Right lobe of liver (tissue), 6 donors: ENCODE results near the gene CHST8. TPM values are rescaled to one million over a fixed set of nuclear protein-coding genes. Genes with fewer than 3 reads are reported as not detected.

Source experiments
- ATAC-seq, 4 donors: fragments of 200-7000 bp; cut with Tn5 transposase; one replicate each; pipeline ENCODE4 v1.9.1; 2020; ENCODE audit warnings: mild to moderate bottlenecking in 4 of 4, moderate library complexity in 4 of 4
- DNase-seq, 3 donors: peaks; one replicate each; pipeline ENCODE4 v3.0.0-alpha.2; 2020
- H3K27ac ChIP-seq, 3 donors: fragments of 200-600 bp; one replicate each; pipeline ENCODE4 v1.8.0; 2022
- H3K27me3 ChIP-seq, 2 donors: fragments of 200-600 bp; one replicate each; pipeline ENCODE4 v1.8.0; 2022
- H3K36me3 ChIP-seq, 4 donors: fragments of 200-600 bp; sonication (generic) in 1 of 4; one replicate each; pipeline versions ENCODE4 v1.5.1 to v1.8.0; 2017 to 2022; ENCODE audit warnings: control low read depth in 1 of 4
- H3K4me1 ChIP-seq, 4 donors: fragments of 200-600 bp; sonication (generic) in 1 of 4; one replicate each; pipeline versions ENCODE4 v1.5.1 to v1.8.0; 2017 to 2022; ENCODE audit warnings: control low read depth in 1 of 4
- H3K4me3 ChIP-seq, 3 donors: fragments of 200-600 bp; one replicate each; pipeline ENCODE4 v1.8.0; 2022
- H3K9me3 ChIP-seq, 4 donors: fragments of 200-600 bp; sonication (generic) in 1 of 4; one replicate each; pipeline versions ENCODE4 v1.5.1 to v1.8.0; 2017 to 2022; ENCODE audit warnings: control low read depth in 1 of 4
- CTCF ChIP-seq, 4 donors: fragments of 200-600 bp in 3 of 4; fragments of 450-650 bp in 1 of 4; IDR thresholded peaks; one replicate each; pipeline versions ENCODE4 v1.5.1 to v1.8.0; 2016 to 2022; ENCODE audit warnings: antibody characterized with exemption in 4 of 4, mild to moderate bottlenecking in 2 of 4
- POLR2A ChIP-seq: fragments of 450-650 bp; IDR thresholded peaks from one replicate; pipeline ENCODE4 v1.6.1; 2017; ENCODE audit warnings: antibody characterized with exemption, mild to moderate bottlenecking
- WGBS: methylation state at CpG from one replicate; pipeline ENCODE4 v1.1.6; 2018; ENCODE audit warnings: low coverage, low lambda C conversion rate; ENCODE audit not compliant: insufficient coverage; ENCODE audit errors: missing lambda C conversion rate; 5-methylcytosine and 5-hydroxymethylcytosine counted together
- intact Hi-C, 2 donors: fragments of 100-400 bp; cut with DNase I; formaldehyde crosslinking; loops; one replicate each; pipeline versions ENCODE4 v1.11.2 to v1.14.1; 2022
- total RNA-seq, 6 experiments: library from RNA; depleted of rRNA in 2 of 6; stranded (reverse); fragments of >200 nt in 2 of 6; fragmentation: NEBNext Ultra II Directional in 3 of 6; extraction: Animal tissue kit (Norgen Biotek cat#: 25700) in 3 of 6; gene quantifications; one replicate each; pipeline versions ENCODE4 v1.1.0 to v1.2.4, GENCODE V29; 2016 to 2023
- donor health status: DM: no; HTN: yes; CAD: no.
- donor health status: DM: no; HTN: no; CAD: no.
- donor health status: DM: no; HTN: no; CAD: no.
- donor health status: DM: no; HTN: yes; CAD: no.
- donor health status: DM: no; HTN: yes; CAD: no.

Gene CHST8
- total RNA-seq, 6 experiments from 2014 or later: 0.12 to 0.19 TPM; not detected in 4

GRCh38 chr19:33676999-33677665 is 55.4 kb downstream of the CHST8 start:
- intact Hi-C loops: no loop called here
- Histone ChIP-seq H3K27ac (no peak overlapping the region), H3K4me3 (no peak overlapping the region), H3K36me3 (no peaks in the 10 kb centered on the region), H3K27me3 (no peaks in the 10 kb centered on the region), H3K9me3 (no peaks in the 10 kb centered on the region), H3K4me1 (no peaks in the 10 kb centered on the region)
- no peak for TF ChIP-seq POLR2A
- no peak for TF ChIP-seq CTCF (IDR thresholded peaks at IDR 0.05)
- no peak for ATAC-seq
- WGBS: 53% methylated on average over 3 of the region's 7 CpGs
- peak in 1 of 3 donors; percentile 35 for DNase-seq

GRCh38 chr19:33677745-33678426 is 56.1 kb downstream of the CHST8 start:
- no peak for TF ChIP-seq POLR2A
- no peak for TF ChIP-seq CTCF (IDR thresholded peaks at IDR 0.05)
- peak in 2 of 3 donors; percentile 12 to 31 for DNase-seq
- 23% methylated on average over 4 of the region's 5 CpGs for WGBS
- intact Hi-C loops: no loop called here
- no peak overlapping the region for H3K27ac ChIP-seq
- H3K27me3 ChIP-seq: no peaks in the 10 kb centered on the region
- H3K36me3 ChIP-seq: no peaks in the 10 kb centered on the region
- no peaks in the 10 kb centered on the region for H3K9me3 ChIP-seq
- ATAC-seq: no peak
- no peak overlapping the region for H3K4me3 ChIP-seq
- H3K4me1 ChIP-seq: no peaks in the 10 kb centered on the region

- Histone ChIP-seq H3K4me3 (no peak overlapping the region), H3K36me3 (no peaks in the 10 kb centered on the region), H3K27ac (no peak overlapping the region), H3K27me3 (no peaks in the 10 kb centered on the region), H3K9me3 (no peaks in the 10 kb centered on the region), H3K4me1 (no peaks in the 10 kb centered on the region)
- peak in 2 of 3 donors; percentile 27 to 31 for DNase-seq
- no peak for ATAC-seq
- TF ChIP-seq CTCF (IDR thresholded peaks at IDR 0.05) (no peak), POLR2A (no peak)
- 53% methylated on average over 7 of the region's 12 CpGs for WGBS
- intact Hi-C loops: no loop called here
These were observed 57.2 kb downstream of the CHST8 start for GRCh38 chr19:33678796-33679585.

- H3K4me3 ChIP-seq: no peak overlapping the region
- DNase-seq: peak in 1 of 3 donors; percentile 16
- 69% methylated on average over 2 of the region's 5 CpGs for WGBS
- peaks cover 0 to 1% of the 10 kb centered on the region in 2 donors for H3K27me3 ChIP-seq
- TF ChIP-seq POLR2A: no peak
- no peak for TF ChIP-seq CTCF (IDR thresholded peaks at IDR 0.05)
- ATAC-seq: no peak
- H3K36me3 ChIP-seq: no peaks in the 10 kb centered on the region
- H3K4me1 ChIP-seq: no peaks in the 10 kb centered on the region
- H3K27ac ChIP-seq: no peak overlapping the region
- no peaks in the 10 kb centered on the region for H3K9me3 ChIP-seq
- intact Hi-C loops: no loop called here
These were observed 57.9 kb downstream of the CHST8 start for GRCh38 chr19:33679696-33680095.
